ENCODE data around the gene GRAMD1B. TPM values are rescaled to one million over a fixed set of nuclear protein-coding genes. Genes with fewer than 3 reads are reported as not detected.

Gene GRAMD1B
- total and polyA plus RNA-seq, 2 experiments from 2014 or later: 9.0 to 20.4 TPM

DNA sequence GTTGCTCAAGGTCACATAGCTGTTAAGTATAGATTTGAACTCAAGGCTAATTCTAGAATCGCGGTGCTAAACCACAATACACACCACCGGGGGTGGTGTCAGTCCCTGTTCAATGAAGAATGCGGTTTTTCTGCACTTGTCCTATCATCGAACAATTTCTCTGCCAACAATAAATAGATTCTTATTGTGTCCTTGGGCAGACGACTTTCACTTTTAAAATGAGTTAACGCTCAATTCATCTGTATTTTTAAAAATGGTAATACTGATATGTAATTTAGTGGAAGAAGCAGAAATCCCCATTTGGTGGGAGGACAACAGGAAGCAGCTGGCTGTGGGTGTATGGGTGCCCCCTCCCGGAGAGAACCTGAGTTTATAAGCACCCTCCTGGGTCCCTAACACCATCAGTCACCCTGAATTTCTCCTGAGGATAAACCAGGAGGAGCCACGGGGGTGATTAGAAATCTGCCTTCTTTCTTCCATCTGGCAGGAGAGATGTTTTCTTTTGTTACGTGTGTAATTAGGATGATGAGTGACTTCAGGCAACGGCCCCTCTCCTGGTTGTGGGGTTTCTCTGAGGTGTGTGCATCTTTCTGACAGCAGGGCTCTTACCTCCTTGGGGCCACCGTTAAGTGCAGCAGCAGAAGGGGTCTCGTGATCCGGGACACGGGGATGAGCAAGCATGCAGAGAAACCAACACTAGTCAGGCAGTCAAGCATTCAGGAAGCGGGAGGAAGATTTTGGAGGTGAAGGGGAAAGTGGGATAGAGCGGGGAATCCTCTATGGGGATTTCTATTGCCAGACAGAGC is 87.7 kb downstream of the GRAMD1B start:
- DNase-seq (ENCODE audit: low spot score): no peak
- H3K4me1 ChIP-seq (ENCODE audit: insufficient read depth): no peaks in the 10 kb centered on the region
- H3K4me3 ChIP-seq: no peak overlapping the region
- WGBS (ENCODE audit: low lambda C conversion rate, missing lambda C conversion rate): 84% methylated on average over 17 of the region's 17 CpGs
- TF ChIP-seq EZH2 (IDR thresholded peaks at IDR 0.05; ENCODE audit: borderline replicate concordance): no peak
- no peak for TF ChIP-seq EZH2phosphoT487 (IDR thresholded peaks at IDR 0.05; ENCODE audit: low read depth, severe bottlenecking, unreplicated experiment)
- TF ChIP-seq, protein P1, sequence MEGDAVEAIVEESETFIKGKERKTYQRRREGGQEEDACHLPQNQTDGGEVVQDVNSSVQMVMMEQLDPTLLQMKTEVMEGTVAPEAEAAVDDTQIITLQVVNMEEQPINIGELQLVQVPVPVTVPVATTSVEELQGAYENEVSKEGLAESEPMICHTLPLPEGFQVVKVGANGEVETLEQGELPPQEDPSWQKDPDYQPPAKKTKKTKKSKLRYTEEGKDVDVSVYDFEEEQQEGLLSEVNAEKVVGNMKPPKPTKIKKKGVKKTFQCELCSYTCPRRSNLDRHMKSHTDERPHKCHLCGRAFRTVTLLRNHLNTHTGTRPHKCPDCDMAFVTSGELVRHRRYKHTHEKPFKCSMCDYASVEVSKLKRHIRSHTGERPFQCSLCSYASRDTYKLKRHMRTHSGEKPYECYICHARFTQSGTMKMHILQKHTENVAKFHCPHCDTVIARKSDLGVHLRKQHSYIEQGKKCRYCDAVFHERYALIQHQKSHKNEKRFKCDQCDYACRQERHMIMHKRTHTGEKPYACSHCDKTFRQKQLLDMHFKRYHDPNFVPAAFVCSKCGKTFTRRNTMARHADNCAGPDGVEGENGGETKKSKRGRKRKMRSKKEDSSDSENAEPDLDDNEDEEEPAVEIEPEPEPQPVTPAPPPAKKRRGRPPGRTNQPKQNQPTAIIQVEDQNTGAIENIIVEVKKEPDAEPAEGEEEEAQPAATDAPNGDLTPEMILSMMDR (IDR thresholded peaks at IDR 0.05; ENCODE audit: poor library complexity): no peak
- no peaks in the 10 kb centered on the region for H3K36me3 ChIP-seq (replicated peaks; ENCODE audit: insufficient read depth, low read depth)
- no peak overlapping the region for H3K27ac ChIP-seq
- no peak overlapping the region for H2AFZ ChIP-seq
- no peak overlapping the region for H3K4me2 ChIP-seq
- no peaks in the 10 kb centered on the region for H3K27me3 ChIP-seq
- H3K79me2 ChIP-seq: no peaks in the 10 kb centered on the region
- H3K9me2 ChIP-seq (replicated peaks; ENCODE audit: insufficient read depth): no peaks in the 10 kb centered on the region
- no peaks in the 10 kb centered on the region for H4K20me1 ChIP-seq (ENCODE audit: insufficient read depth, poor library complexity, severe bottlenecking)
- no peaks in the 10 kb centered on the region for H3K9me3 ChIP-seq (ENCODE audit: low read depth)

DNA sequence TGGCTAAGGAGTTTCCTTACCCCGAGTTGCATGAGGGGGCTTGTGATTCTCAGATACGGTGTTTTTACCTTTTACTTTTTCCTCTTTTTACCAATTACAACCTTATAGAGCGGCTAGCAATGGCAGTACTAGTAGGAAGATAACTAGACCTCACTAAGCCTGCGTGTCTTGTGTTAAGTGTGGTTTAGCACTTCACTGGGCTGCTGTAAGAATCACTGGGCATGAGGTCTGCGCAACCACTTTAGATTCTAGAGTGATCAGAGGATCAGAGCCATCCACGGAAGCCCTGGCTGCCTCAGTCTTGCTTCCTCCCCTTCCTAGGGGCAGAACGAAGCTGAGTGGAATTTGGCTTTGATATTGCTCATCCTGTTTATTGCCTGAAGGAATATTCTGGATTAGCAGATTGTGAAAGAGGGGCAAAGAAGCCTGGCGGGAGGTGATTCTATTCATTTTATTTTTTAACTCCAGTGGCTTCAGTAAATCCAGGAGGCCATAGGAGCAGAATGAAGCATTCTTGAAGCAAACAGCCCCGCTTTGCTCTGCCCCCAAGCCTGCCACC is 88.5 kb downstream of the GRAMD1B start:
- TF ChIP-seq, protein P1 (IDR thresholded peaks at IDR 0.05; ENCODE audit: poor library complexity): no peak
- no peak for TF ChIP-seq EZH2 (IDR thresholded peaks at IDR 0.05; ENCODE audit: borderline replicate concordance)
- TF ChIP-seq EZH2phosphoT487 (IDR thresholded peaks at IDR 0.05; ENCODE audit: low read depth, severe bottlenecking, unreplicated experiment): no peak
- 78% methylated on average over 9 of the region's 9 CpGs for WGBS (ENCODE audit: low lambda C conversion rate, missing lambda C conversion rate)
- no peaks in the 10 kb centered on the region for H3K9me2 ChIP-seq (replicated peaks; ENCODE audit: insufficient read depth)
- H3K79me2 ChIP-seq: no peaks in the 10 kb centered on the region
- H2AFZ ChIP-seq: no peak overlapping the region
- no peaks in the 10 kb centered on the region for H3K36me3 ChIP-seq (replicated peaks; ENCODE audit: insufficient read depth, low read depth)
- H3K4me3 ChIP-seq: no peak overlapping the region
- H3K27ac ChIP-seq: no peak overlapping the region
- H3K4me2 ChIP-seq: no peak overlapping the region
- no peaks in the 10 kb centered on the region for H3K4me1 ChIP-seq (ENCODE audit: insufficient read depth)
- H3K9me3 ChIP-seq (ENCODE audit: low read depth): no peaks in the 10 kb centered on the region
- no peak for DNase-seq (ENCODE audit: low spot score)
- H4K20me1 ChIP-seq (ENCODE audit: insufficient read depth, poor library complexity, severe bottlenecking): no peaks in the 10 kb centered on the region
- H3K27me3 ChIP-seq: no peaks in the 10 kb centered on the region

DNA sequence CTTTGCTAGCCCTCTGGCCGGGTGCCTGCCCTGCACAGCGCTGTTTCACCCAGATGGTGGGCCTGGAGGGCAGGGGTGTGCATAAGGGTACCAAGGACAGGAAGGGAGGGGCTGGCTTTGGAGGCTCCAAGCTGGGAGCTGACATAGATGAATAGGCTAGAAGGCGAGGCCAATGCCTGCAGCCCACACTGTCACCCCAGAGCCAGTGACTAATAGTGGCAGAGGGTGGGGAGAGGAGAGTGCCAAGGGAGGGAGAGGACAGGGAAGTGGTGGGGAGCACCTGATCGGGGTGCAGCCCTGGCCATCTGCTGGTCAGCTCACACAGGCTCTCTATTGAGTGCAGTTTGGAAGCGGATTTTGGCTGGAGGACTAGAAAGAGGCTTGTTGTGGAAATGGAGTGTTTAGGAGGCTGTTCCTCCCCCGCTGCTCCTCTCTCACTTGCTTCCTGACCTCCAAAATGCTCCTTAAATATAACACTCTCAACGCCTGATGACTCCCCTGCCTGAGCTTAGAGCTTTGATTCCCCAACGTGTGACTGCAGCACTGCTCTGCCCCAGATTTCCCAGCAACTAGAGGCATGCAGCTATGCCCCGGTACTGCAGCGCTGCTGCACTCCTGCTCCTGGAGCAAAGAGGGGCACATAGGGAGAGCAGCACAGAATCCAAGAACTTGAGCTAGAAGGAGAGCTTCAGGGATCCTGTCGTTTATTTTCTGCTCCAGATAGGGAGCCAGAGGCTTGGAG is 89.2 kb downstream of the GRAMD1B start:
- TF ChIP-seq EZH2phosphoT487 (IDR thresholded peaks at IDR 0.05; ENCODE audit: low read depth, severe bottlenecking, unreplicated experiment) (no peak), EZH2 (IDR thresholded peaks at IDR 0.05; ENCODE audit: borderline replicate concordance) (no peak)
- TF ChIP-seq, protein P1 (IDR thresholded peaks at IDR 0.05; ENCODE audit: poor library complexity): no peak
- Histone ChIP-seq H4K20me1 (ENCODE audit: insufficient read depth, poor library complexity, severe bottlenecking) (no peaks in the 10 kb centered on the region), H3K9me3 (ENCODE audit: low read depth) (no peaks in the 10 kb centered on the region), H3K27me3 (no peaks in the 10 kb centered on the region), H3K9me2 (replicated peaks; ENCODE audit: insufficient read depth) (no peaks in the 10 kb centered on the region), H3K79me2 (no peaks in the 10 kb centered on the region), H3K4me3 (no peak overlapping the region), H3K36me3 (replicated peaks; ENCODE audit: insufficient read depth, low read depth) (no peaks in the 10 kb centered on the region), H2AFZ (no peak overlapping the region), H3K4me2 (no peak overlapping the region), H3K4me1 (ENCODE audit: insufficient read depth) (no peaks in the 10 kb centered on the region), H3K27ac (no peak overlapping the region)
- 62% methylated on average over 11 of the region's 11 CpGs for WGBS (ENCODE audit: low lambda C conversion rate, missing lambda C conversion rate)
- no peak for DNase-seq (ENCODE audit: low spot score)
